ENCODE data around the gene BST1. TPM values are rescaled to one million over a fixed set of nuclear protein-coding genes. Genes with fewer than 3 reads are reported as not detected.

Gene BST1
- total RNA-seq, 6 donors from 2014 or later = 4.2 to 19.5 (median 11.1) TPM

GRCh38 chr4:15742083-15742582 lies 39.3 kb downstream of the BST1 start:
- no peak for ATAC-seq (ENCODE audit: low FRiP score in 2 of 2)
- Histone ChIP-seq H3K4me1 (no peaks in the 10 kb centered on the region), H3K9me3 (peaks cover 0 to 9% (median 1%) of the 10 kb centered on the region in 4 donors), H3K36me3 (no peaks in the 10 kb centered on the region), H3K4me3 (no peak overlapping the region), H3K27ac (no peak overlapping the region), H3K27me3 (no peaks in the 10 kb centered on the region)
- 65 to 67% methylated on average over 1 of the region's 1 CpG for WGBS, 2 donors
- DNase-seq = no peak
- no peak for TF ChIP-seq CTCF (IDR thresholded peaks at IDR 0.05)
- no peak for TF ChIP-seq POLR2A (IDR thresholded peaks at IDR 0.05)
- no peak for TF ChIP-seq POLR2AphosphoS5 (IDR thresholded peaks at IDR 0.05)
- no peak for TF ChIP-seq EP300 (IDR thresholded peaks at IDR 0.05)

- no peaks in the 10 kb centered on the region for H3K36me3 ChIP-seq
- H3K9me3 ChIP-seq = peaks cover 0 to 9% (median 1%) of the 10 kb centered on the region in 4 donors
- no peaks in the 10 kb centered on the region for H3K27me3 ChIP-seq
- TF ChIP-seq CTCF (IDR thresholded peaks at IDR 0.05) (no peak), POLR2AphosphoS5 (IDR thresholded peaks at IDR 0.05) (no peak), EP300 (IDR thresholded peaks at IDR 0.05) (no peak), POLR2A (IDR thresholded peaks at IDR 0.05) (no peak)
- no peak overlapping the region for H3K4me3 ChIP-seq
- ATAC-seq (ENCODE audit: low FRiP score in 2 of 2) = no peak
- no peaks in the 10 kb centered on the region for H3K4me1 ChIP-seq
- no peak overlapping the region for H3K27ac ChIP-seq
- DNase-seq = no peak
- WGBS, 2 donors = 5 to 10% methylated on average over 1 of the region's 1 CpG
These were observed 39.8 kb downstream of the BST1 start for GRCh38 chr4:15742637-15743036.

GRCh38 chr4:15744016-15744545 lies 41.2 kb downstream of the BST1 start:
- TF ChIP-seq POLR2AphosphoS5 (IDR thresholded peaks at IDR 0.05) (no peak), POLR2A (IDR thresholded peaks at IDR 0.05) (no peak), CTCF (IDR thresholded peaks at IDR 0.05) (no peak)
- Histone ChIP-seq H3K4me1 (no peaks in the 10 kb centered on the region), H3K27me3 (no peaks in the 10 kb centered on the region), H3K36me3 (no peaks in the 10 kb centered on the region), H3K27ac (no peak overlapping the region), H3K4me3 (no peak overlapping the region), H3K9me3 (peaks cover 0 to 9% (median 1%) of the 10 kb centered on the region in 4 donors)
- no peak for ATAC-seq (ENCODE audit: low FRiP score in 2 of 2)
- no peak for DNase-seq
- 46% methylated on average over 5 of the region's 5 CpGs for WGBS, 2 donors

GRCh38 chr4:15746110-15746509 lies 43.2 kb downstream of the BST1 start:
- no peak overlapping the region for H3K27ac ChIP-seq
- WGBS, 2 donors = 94 to 100% methylated on average over 1 of the region's 1 CpG
- TF ChIP-seq POLR2A (IDR thresholded peaks at IDR 0.05) (no peak), POLR2AphosphoS5 (IDR thresholded peaks at IDR 0.05) (no peak), EP300 (IDR thresholded peaks at IDR 0.05) (no peak), CTCF (IDR thresholded peaks at IDR 0.05) (no peak)
- H3K36me3 ChIP-seq = no peaks in the 10 kb centered on the region
- no peak for DNase-seq
- no peaks in the 10 kb centered on the region for H3K4me1 ChIP-seq
- H3K4me3 ChIP-seq = no peak overlapping the region
- ATAC-seq (ENCODE audit: low FRiP score in 2 of 2) = no peak
- H3K27me3 ChIP-seq = no peaks in the 10 kb centered on the region
- peaks cover 0 to 9% (median 1%) of the 10 kb centered on the region in 4 donors for H3K9me3 ChIP-seq

GRCh38 chr4:15749001-15749400 lies 46.1 kb downstream of the BST1 start:
- no peak for ATAC-seq (ENCODE audit: low FRiP score in 2 of 2)
- H3K36me3 ChIP-seq = no peaks in the 10 kb centered on the region
- TF ChIP-seq POLR2AphosphoS5 (IDR thresholded peaks at IDR 0.05) (no peak), POLR2A (IDR thresholded peaks at IDR 0.05) (no peak), EP300 (IDR thresholded peaks at IDR 0.05) (no peak), CTCF (IDR thresholded peaks at IDR 0.05) (no peak)
- DNase-seq = no peak
- WGBS, 2 donors = 74 to 86% methylated on average over 6 of the region's 6 CpGs
- H3K9me3 ChIP-seq = no peaks in the 10 kb centered on the region
- peaks cover 0 to 6% (median 4%) of the 10 kb centered on the region in 4 donors for H3K4me1 ChIP-seq
- no peaks in the 10 kb centered on the region for H3K27me3 ChIP-seq
- no peak overlapping the region for H3K4me3 ChIP-seq
- no peak overlapping the region for H3K27ac ChIP-seq

All from upper lobe of left lung (tissue), 6 donors.